HG02763 (cell line): ENCODE data around the gene CD93.

ENCODE experiments used
- ATAC-seq: cut with Tn5 transposase; IDR thresholded peaks from one replicate; pipeline ENCODE4 v1.9.1; 2021; ENCODE audit warnings: mild to moderate bottlenecking, moderate library complexity; ENCODE audit not compliant: unreplicated experiment

Gene CD93

DNA sequence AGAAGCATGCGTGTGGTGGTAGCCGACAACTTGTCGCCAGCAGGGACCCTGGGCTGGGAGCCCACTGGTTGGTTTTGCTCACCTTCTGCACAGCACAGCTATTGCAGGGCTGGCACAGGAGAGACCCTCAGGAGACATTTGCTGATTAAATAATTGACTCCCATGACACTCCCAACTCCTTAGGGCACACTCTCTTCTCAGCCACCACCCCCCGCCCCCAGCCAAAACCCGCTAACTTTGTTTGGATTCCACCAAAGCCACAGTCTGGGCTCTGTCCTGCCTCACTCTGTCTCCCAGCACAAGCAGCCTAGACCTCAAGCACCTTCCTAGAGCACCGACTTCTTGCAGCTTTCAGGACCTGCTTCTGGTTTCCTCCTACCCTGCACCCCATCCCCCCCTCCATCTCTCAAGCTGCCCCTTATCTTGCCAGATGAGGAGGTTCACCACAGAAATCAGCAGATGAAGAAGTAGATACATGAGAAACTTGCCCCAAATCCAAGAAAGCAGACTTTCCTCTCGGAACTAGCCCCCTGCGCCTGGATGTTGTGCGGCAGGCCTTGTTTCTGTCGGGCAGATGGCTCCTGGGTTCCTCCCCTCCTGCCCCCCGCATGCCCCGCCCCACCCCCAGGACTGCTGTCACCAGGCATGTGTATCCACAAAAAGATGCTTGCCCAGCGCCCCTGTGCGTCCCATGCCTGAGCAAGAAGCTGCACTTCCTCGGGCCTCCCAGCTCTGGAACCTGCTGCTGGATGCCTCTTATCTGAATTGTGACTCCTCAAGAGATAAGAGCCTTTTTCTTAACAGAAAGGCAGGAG, 35.0 kb upstream of the CD93 start:
- no peak for ATAC-seq

DNA sequence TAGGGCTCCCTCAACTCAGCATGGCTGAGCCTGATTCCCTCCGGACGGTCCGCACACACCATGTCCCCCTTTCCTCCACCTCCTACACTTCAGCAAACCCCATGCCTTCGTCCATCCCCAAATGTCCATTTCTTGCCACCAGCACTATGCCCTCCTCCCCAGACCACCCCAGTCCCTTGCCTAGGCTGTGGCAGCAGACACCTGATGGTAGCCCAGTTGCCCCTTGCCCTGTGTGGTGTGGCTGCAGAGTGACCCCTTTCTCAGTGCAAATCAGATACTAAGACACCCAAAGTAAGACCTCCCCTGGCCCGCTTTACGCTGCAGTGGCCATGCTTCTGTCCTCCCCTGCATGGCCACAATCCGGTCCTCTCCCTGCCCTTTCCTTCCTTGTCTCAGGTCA, 34.1 kb upstream of the CD93 start:
- no peak for ATAC-seq

- ATAC-seq: no peak
Observed at GRCh38 chr20:23119456-23120216, 33.5 kb upstream of the CD93 start.

DNA sequence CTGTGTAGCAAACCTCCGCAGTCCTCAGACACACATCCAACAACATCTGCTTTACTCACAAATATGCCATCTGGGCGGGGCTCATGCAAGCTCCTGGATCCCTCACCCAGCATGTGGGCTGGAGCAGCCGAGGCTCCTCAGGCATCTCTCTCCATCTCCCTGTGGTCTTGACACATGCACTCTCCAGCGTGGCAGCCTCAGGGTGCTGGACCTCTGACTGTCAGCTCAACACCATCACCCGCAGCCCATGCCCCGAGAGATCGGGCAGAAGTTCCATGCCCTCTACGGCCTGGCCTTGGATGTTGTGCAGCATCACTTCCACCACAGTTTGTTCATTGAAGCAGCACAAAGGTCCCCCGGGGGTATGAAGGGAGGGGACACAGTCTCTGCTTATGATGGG, 32.6 kb upstream of the CD93 start:
- ATAC-seq: no peak

- ATAC-seq: no peak
Observed at GRCh38 chr20:23118144-23118543, 32.0 kb upstream of the CD93 start.

DNA sequence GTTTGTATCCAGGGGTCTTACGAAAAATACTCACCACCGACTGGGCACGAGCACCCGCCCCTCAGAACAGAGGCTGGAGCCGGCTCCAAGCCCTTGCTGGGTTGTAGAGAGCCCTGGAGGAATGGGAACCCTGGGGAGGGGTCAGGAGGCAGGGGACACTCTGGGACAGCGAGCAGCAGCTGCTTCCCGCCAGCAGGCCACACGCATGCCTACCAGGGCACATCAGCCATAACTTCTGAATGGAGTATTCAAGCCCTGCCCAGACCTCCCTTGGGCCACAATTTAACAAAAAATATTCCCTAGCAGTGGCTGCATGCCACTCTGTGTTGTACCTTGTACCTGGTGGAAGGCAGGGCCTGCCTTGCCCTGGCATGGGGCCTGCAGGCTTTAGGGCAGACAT, 31.6 kb upstream of the CD93 start:
- ATAC-seq: no peak

- no peak for ATAC-seq
Observed at GRCh38 chr20:23116311-23117089, 30.4 kb upstream of the CD93 start.

- ATAC-seq: no peak
Observed at GRCh38 chr20:23115822-23116221, 29.7 kb upstream of the CD93 start.

- no peak for ATAC-seq
Observed at GRCh38 chr20:23114448-23115082, 28.4 kb upstream of the CD93 start.

DNA sequence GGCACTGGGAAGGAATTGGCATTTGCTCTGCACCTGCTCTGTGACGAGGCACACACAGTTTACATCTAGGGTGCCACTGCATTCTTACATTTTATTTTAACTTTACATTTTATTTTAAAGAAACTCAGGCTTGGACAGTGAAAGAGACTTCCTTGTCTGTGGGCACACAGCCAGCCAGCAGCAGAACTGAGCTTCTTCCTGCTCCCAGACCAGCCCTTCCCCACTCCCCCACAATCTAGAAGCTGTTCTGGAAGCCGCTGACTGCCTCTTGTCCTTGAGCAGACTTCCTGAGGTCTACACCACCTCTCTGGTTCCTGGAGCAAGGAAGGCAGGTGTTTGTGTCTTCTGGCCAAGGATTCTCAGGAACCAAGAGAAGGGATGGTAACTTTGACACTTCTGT, 27.9 kb upstream of the CD93 start:
- no peak for ATAC-seq

- ATAC-seq: no peak
Observed at GRCh38 chr20:23112595-23112994, 26.5 kb upstream of the CD93 start.

DNA sequence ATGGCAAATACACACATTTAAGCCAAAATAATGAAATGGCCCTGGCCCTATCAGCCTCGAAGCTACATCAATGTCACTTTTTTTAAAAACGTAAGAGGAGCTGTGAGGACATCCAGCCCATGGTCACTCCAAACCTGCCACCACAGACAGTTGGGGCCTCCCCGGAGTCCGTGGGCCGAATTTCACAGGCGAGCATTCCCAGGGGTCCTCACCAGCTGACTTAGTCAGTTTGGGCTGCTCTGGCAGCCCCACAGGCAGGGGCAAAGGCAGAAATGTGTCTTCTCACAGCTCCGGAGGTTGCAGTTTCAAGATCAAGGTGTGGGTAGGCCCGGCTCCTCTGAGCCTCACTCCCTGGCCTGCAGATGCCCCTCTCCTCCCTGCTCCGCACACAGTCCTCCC, 25.8 kb upstream of the CD93 start:
- ATAC-seq: no peak

GRCh38 chr20:23111307-23111943, 25.3 kb upstream of the CD93 start:
- ATAC-seq: no peak

DNA sequence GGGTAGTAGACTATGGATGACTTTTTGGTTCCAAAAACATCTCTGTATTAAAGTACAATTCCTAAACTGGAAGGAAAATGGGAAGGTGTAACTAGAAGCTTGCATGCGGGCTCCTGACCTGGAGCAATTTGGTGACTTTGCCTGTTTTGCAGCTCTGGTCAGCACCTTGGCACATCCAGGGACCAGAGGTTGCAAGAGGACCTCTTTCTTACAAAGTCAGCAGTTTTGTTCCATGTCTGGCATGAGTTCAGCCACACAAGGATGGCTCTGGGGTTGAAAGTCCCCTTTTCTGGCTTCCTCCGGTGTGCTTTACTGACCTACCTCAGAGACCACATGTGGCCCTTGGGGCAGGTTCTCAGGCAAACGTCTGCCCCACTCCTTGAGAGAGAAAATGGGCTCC, 22.7 kb upstream of the CD93 start:
- no peak for ATAC-seq

DNA sequence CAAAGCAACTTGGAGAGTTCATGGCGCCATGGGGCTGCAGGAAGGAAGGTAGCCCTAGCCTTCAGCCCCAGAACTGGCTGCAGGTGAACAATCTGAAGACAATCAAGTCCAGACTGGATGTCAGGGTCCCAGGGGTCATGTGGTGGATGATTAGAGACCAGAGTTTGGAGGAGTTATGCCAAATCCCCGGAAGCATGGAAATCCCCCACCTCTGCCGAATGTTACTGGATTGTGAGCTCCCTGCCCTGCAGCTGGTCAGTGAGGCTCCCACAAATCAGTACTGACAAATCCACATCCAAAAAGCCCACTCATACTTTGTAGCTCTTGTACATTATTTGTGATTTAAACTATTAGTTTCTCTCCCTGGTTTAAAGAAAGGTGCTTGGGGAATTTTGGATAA, 21.3 kb upstream of the CD93 start:
- ATAC-seq: no peak

DNA sequence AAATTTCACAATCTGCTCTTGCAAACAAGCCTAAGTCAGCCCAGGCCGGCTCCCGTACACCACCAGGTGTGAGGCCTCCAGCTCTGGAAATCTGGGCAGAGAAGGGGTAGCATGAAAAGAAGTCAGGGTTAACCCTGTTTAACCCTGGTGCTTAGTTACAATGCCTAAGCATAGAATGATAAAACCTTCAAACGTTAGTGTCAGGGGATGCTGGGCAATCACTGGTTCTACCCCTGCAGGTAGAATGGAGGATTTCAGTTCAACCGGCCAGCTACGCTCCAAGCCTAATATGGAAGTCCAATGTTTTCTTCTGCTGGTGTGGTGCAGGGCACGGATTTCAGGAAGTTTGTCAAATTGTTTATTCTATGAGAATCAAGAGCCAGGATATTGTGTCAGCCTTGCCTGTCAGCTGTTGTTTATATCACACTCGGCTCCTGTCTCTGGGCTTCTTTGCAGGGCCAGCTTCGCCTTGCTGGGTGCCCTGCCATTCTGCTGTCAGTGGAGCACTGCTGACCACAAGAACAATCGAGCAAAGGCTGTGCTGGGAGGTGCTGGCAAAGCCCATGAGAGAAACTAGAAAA, 20.2 kb upstream of the CD93 start:
- ATAC-seq: no peak

DNA sequence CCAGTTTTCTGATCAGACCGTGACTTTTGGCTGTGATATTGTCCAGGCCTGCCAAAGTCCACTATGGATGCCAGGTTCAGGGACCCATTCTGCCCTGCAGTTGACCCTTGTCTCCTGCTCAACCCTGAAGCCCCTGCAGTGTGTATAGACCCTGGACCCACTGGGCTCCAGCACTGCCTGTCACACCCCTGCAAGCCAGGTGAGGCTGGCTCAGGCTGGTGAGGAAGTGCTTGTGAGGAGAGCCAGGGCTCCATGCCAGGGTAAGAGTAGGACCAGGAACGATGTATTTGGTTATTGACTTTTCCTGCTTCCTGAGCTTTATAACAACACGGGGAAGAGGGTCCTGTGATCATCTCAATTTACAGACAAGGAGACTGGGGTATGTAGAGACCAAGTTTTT, 19.1 kb upstream of the CD93 start:
- ATAC-seq: no peak

DNA sequence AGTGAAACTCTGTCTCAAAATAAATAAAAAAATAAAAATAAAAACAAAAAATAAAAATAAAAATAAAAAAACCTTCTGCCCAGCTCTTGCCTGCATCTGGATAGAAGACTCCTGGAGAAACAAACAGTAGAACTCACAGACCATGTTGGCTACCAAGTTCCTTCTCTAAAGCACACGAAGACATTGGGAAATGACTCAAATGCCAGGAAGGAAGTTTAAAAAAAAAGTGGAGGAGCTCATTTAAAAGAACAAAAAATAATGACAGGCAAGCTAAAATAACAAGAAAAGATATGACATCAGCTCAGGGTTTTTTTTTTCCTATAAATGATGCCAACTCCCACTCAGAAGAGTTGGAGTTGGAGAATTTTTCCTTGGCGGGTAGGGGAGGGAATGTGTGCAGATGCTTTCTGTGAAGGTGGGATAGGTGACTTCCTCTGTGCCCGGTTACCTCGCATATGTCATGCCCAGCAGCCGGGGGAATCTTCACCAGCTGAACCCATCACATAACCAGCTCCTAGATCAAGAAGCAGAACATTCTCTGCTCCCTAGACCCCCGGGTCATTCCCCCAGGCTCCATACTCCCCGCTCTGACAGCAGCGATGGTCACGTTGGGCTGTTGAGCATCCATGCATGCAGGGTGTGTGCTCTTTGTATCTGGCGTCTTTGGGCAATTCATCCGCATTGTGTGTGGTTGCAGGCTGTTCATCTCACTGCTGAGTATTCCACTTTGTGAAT, 17.3 kb upstream of the CD93 start:
- ATAC-seq: no peak

GRCh38 chr20:23101696-23102406, 15.7 kb upstream of the CD93 start:
- ATAC-seq: no peak
